ENCODE results near the gene BMAL1. TPM values are rescaled to one million over a fixed set of nuclear protein-coding genes. Genes with fewer than 3 reads are reported as not detected.

The BMAL1 gene
- total RNA-seq, 1 donor from 2014 or later, result 7.0 TPM

- H3K9me3 Mint-ChIP-seq (ENCODE audit: low read depth), result no peaks in the 10 kb centered on the region
- H3K4me3 Mint-ChIP-seq (ENCODE audit: low read depth), result no peak overlapping the region
- no peaks in the 10 kb centered on the region for H3K27me3 Mint-ChIP-seq
- DNase-seq (ENCODE audit: low spot score, unreplicated experiment), result no peak
- peaks cover 28% of the 10 kb centered on the region for H3K4me1 Mint-ChIP-seq (ENCODE audit: low read depth)
- no peaks in the 10 kb centered on the region for H3K36me3 Mint-ChIP-seq (ENCODE audit: insufficient read depth)
- no peak for TF ChIP-seq CTCF (IDR thresholded peaks at IDR 0.05; ENCODE audit: unreplicated experiment)
- H3K27ac Mint-ChIP-seq, result no peak overlapping the region
Observed at GRCh38 chr11:13311570-13311969, 34.0 kb downstream of the BMAL1 start.

GRCh38 chr11:13313005-13313819, 35.6 kb downstream of the BMAL1 start:
- peak overlapping the region; percentile 26 for H3K27ac Mint-ChIP-seq
- no peaks in the 10 kb centered on the region for H3K27me3 Mint-ChIP-seq
- TF ChIP-seq CTCF (IDR thresholded peaks at IDR 0.05; ENCODE audit: unreplicated experiment), result no peak
- no peak for DNase-seq (ENCODE audit: low spot score, unreplicated experiment)
- H3K4me3 Mint-ChIP-seq (ENCODE audit: low read depth), result no peak overlapping the region
- no peaks in the 10 kb centered on the region for H3K9me3 Mint-ChIP-seq (ENCODE audit: low read depth)
- no peaks in the 10 kb centered on the region for H3K36me3 Mint-ChIP-seq (ENCODE audit: insufficient read depth)
- peaks cover 28% of the 10 kb centered on the region for H3K4me1 Mint-ChIP-seq (ENCODE audit: low read depth)

GRCh38 chr11:13314676-13315394, 37.2 kb downstream of the BMAL1 start:
- Mint-ChIP-seq H3K27me3 (no peaks in the 10 kb centered on the region), H3K9me3 (ENCODE audit: low read depth) (no peaks in the 10 kb centered on the region), H3K4me1 (ENCODE audit: low read depth) (peaks cover 31% of the 10 kb centered on the region), H3K27ac (peak overlapping the region; percentile 43), H3K4me3 (ENCODE audit: low read depth) (no peak overlapping the region), H3K36me3 (ENCODE audit: insufficient read depth) (no peaks in the 10 kb centered on the region)
- DNase-seq (ENCODE audit: low spot score, unreplicated experiment), result no peak
- no peak for TF ChIP-seq CTCF (IDR thresholded peaks at IDR 0.05; ENCODE audit: unreplicated experiment)

GRCh38 chr11:13315517-13316432, 38.2 kb downstream of the BMAL1 start:
- DNase-seq (ENCODE audit: low spot score, unreplicated experiment), result no peak
- Mint-ChIP-seq H3K9me3 (ENCODE audit: low read depth) (no peaks in the 10 kb centered on the region), H3K4me3 (ENCODE audit: low read depth) (no peak overlapping the region), H3K27ac (no peak overlapping the region), H3K4me1 (ENCODE audit: low read depth) (peaks cover 31% of the 10 kb centered on the region), H3K27me3 (no peaks in the 10 kb centered on the region), H3K36me3 (ENCODE audit: insufficient read depth) (no peaks in the 10 kb centered on the region)
- TF ChIP-seq CTCF (IDR thresholded peaks at IDR 0.05; ENCODE audit: unreplicated experiment), result no peak

- no peaks in the 10 kb centered on the region for H3K36me3 Mint-ChIP-seq (ENCODE audit: insufficient read depth)
- H3K4me3 Mint-ChIP-seq (ENCODE audit: low read depth), result no peak overlapping the region
- H3K27me3 Mint-ChIP-seq, result no peaks in the 10 kb centered on the region
- H3K4me1 Mint-ChIP-seq (ENCODE audit: low read depth), result peaks cover 31% of the 10 kb centered on the region
- DNase-seq (ENCODE audit: low spot score, unreplicated experiment), result no peak
- TF ChIP-seq CTCF (IDR thresholded peaks at IDR 0.05; ENCODE audit: unreplicated experiment), result no peak
- H3K27ac Mint-ChIP-seq, result no peak overlapping the region
- H3K9me3 Mint-ChIP-seq (ENCODE audit: low read depth), result no peaks in the 10 kb centered on the region
Observed at GRCh38 chr11:13316528-13316961, 39.0 kb downstream of the BMAL1 start.

Measured in progenitor cell of endocrine pancreas (in vitro differentiated cells).